ENCODE results near the gene NEURL1B.

DNA sequence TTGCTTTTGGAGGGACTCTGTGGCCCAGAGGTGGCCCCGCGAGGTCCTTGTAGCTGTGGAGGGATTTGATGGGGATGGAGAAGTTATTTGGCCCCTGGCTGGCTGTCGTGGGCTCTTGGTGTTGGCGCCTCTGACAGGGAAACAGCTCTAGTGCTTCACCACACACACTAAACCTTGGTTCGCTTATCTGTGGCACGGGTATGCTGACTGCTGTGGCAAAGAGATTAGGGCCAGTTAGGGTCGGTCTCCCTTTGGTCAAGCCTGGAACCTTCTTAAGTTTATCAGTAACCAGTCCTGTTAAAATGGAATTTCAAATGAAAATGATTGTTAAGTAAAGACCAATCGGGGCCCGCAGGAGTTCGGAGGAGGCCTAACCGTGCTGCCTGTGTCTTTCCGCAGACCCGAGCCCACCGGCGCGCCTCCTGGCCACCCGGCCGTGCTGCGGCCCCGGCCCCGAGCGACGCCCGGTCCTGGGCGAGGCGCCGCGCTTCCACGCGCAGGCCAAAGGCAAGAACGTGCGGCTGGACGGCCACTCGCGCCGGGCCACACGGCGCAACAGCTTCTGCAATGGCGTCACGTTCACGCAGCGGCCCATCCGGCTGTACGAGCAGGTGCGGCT lies 28.4 kb downstream of the NEURL1B start:
- TF ChIP-seq, protein P1, sequence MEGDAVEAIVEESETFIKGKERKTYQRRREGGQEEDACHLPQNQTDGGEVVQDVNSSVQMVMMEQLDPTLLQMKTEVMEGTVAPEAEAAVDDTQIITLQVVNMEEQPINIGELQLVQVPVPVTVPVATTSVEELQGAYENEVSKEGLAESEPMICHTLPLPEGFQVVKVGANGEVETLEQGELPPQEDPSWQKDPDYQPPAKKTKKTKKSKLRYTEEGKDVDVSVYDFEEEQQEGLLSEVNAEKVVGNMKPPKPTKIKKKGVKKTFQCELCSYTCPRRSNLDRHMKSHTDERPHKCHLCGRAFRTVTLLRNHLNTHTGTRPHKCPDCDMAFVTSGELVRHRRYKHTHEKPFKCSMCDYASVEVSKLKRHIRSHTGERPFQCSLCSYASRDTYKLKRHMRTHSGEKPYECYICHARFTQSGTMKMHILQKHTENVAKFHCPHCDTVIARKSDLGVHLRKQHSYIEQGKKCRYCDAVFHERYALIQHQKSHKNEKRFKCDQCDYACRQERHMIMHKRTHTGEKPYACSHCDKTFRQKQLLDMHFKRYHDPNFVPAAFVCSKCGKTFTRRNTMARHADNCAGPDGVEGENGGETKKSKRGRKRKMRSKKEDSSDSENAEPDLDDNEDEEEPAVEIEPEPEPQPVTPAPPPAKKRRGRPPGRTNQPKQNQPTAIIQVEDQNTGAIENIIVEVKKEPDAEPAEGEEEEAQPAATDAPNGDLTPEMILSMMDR (optimal IDR thresholded peaks at IDR 0.05 in 1 of 3, IDR thresholded peaks at IDR 0.05 in 1 of 3, conservative IDR thresholded peaks at IDR 0.05 in 1 of 3; ENCODE audit: extremely low read depth in 1 of 3, insufficient read depth in 2 of 3, low read length in 3 of 3), result no peak
- no peak for TF ChIP-seq EZH2 (IDR thresholded peaks at IDR 0.05; ENCODE audit: low read length)

All from keratinocyte (primary cell).